Glomerular visceral epithelial cell (primary cell): ENCODE measurements around the gene ABCA1.
A peak's percentile ranks its signal among the peaks of the same experiment; 100 is the strongest.
"Not testable (repeated sequence)": the region's sequence is repeated elsewhere in the genome, so short reads cannot be mapped to it uniquely, and the experiment has no call there.

Experiments
- DNase-seq: peaks from one replicate; pipeline ENCODE4 v3.0.0-alpha.2; 2016; ENCODE audit errors: extremely low spot score

The ABCA1 gene

DNA sequence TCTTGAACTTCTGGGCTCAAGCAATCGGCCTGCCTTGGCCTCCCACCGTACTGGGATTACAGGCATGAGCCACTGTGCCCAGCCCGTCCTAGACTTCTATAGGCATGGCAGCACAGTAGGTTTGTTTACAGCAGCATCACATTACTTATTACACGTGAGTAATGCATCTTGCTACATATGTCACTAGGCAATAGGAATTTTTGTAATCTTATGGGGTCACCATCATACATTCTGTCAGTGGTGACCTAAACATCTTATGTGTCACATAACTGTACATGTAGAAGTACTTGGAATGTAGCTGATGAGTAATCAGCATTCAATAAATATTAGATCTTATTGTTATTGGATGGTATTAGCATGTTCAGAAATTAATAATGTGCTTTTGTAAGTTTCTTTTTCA lies 22.9 kb upstream of the ABCA1 start:
- no peak for DNase-seq

DNA sequence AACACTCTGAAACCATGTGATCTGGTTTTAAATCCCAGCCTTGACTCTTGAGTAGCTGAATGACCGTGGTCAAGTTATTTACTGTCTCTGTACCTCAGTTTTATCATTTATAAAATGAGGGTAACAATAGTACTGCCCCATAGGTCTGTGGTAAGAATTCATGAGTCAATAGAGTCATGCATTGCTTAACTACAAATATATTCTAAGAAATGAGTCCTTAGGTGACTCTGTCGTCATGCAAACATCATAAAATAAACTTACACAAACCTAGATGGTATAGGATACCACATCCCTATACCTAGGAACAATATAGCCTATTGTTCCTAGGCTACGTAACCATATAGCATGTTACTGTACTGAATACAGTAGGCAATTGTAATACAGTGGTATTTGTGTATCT lies 20.3 kb upstream of the ABCA1 start:
- no peak for DNase-seq

DNA sequence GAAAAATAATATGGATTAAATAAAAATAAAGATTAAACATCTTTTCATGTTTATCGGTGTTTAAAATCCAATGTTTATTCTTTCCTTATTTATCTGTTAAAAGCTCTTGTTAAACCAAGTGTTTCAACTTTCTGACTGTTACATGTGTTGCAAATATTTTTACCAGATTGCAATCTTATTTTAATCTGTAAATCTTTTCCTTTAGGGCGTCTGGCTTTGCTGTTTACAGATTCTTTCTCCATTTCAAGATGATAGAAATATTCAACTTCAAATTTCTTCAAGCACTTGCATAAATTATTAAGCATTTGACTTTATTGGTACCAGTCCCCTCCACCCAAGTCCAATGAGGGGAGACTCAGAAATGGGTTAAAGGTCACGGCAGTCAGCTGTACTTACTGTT lies 16.9 kb upstream of the ABCA1 start:
- no peak for DNase-seq

DNA sequence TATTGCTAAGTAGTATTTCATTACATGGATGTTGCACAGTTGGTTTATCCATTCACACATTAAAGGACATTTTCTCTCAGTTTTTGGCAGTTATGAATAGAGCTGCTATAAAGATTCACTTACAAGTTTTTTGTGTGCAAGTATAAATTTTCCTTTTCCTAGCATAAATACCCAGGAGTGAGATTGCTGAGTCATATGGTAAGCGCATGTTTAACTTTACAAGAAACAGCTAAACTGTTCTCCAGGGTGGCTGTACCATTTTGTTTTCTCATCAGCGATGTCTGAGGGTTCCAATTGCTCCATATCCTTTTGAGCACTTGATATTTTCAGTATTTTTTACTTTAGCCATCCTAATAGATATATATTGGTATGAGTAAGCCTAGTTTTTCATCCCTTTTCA lies 16.4 kb upstream of the ABCA1 start:
- no peak for DNase-seq

DNA sequence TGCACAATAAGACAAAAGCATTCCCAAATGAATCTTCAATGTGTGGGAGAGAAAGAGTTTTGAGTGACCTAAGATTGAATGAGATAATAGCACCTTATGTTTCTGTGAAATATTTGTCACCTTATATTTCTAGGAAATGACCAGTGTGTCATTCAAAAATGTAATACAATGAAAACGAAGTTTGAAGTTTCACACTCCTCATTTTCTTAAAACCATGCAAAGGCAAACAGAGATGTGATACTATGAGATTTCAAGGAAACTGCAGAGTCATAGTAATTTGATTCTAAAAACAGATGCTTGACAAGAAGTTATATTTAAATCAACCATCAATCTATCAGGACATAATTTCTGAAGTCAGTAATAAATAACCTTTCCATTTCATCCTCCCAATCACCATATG lies 13.6 kb upstream of the ABCA1 start:
- DNase-seq: no peak

DNA sequence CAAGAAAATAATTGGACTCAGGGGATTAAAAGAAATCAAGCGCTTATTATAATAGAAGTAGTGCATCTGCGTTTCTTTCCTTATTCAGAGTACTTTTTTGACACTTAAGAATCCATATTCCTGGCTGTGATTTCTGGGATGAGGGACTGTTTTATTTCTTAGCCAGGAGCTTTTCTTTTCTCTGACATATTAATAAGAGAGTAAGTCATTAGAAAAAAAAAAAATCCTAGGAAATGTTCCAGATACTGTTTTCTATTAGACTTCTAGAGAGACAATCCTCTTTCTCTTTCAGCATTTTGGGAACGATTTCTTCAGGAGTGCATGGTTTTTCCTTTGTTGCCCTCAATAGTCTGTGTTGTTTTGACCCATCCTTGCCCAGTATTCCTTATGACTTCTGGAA lies 8.3 kb upstream of the ABCA1 start:
- no peak for DNase-seq

DNA sequence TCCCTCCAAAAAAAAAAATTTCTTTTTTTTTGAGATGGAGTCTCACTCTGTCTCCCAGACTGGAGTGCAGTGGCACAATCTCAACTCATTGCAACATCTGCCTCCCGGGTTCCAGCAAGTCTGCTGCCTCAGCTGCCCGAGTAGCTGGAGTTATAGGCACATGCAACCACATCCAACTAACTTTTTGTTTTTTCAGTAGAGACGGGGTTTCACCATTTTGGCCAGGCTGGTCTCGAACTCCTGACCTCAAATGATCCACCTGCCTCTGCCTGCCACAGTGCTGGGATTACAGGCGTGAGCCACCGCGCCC lies 7.5 kb upstream of the ABCA1 start:
- DNase-seq: not testable (repeated sequence)

DNA sequence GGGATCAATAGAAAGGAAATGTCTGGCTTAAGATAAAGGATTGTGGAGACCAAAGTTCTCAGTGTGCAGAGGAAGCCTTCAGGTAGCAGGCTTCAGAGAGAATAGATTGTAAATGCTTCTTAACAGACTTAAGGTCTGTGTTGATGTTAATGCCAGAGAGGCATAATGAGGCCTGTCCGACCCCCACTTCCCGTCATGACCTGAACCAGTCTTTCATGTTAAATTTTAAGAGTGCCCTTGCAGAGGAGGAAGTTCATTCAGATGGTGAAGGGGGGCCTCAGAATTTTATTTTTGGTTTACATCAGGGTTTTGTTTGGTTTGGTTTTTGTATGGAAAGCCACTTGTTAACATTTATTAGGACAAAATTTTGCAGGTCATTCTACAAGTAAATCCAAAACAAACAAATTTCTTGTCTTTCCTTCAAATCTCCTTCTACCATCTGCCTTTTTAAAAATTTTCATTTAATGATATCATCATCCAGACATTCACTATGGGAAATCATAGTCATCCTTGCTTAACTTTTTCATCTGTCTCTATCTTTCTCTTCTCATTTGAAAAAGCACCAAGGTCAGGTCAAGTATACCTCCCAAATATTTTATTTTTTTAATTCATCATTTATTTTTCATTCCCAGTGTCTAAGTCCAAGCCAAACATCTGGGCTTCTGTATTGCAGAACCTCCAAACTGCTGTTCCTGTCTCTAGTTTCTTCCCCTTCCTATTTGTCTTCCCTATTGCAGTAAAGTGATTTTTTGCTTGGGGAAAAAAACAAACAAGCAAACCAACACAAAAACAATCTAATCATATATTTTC lies 6.9 kb upstream of the ABCA1 start:
- DNase-seq: no peak

DNA sequence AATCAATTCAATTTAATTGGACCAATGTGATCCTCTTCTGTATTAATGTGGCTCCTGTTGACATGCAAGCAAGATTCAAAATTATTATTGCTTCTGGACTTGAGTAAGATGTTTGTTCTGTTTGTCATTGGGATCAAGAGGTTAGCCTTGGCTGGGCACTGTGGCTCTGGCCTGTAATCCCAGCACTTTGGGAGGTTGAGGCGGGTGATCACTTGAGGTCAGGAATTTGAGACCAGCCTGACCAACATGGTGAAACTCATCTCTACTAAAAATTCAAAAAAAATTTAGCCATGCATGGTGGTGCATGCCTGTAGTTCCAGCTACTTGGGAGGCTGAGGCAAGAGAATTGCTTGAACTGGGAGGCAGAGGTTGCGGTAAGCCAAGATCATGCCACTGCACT lies 5.1 kb upstream of the ABCA1 start:
- not testable (repeated sequence) for DNase-seq

DNA sequence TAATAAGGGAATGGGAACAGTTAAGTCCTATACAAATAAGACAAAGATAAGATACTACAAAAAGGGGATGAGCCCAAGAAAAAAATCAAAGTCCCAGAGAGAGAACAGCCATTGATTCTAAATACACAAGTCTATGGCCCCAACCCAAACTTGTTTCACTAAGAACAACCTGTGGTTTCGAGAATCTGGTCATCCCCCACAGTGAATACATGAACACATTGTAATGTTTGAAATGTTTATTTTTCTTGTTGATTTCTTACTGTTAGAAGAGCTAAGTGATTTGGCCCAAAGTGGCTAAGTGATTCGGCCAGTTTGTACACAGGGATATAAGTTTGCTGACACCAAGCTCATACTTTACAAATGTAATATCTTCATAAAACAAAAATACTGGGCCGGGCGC lies 3.3 kb upstream of the ABCA1 start:
- no peak for DNase-seq

DNA sequence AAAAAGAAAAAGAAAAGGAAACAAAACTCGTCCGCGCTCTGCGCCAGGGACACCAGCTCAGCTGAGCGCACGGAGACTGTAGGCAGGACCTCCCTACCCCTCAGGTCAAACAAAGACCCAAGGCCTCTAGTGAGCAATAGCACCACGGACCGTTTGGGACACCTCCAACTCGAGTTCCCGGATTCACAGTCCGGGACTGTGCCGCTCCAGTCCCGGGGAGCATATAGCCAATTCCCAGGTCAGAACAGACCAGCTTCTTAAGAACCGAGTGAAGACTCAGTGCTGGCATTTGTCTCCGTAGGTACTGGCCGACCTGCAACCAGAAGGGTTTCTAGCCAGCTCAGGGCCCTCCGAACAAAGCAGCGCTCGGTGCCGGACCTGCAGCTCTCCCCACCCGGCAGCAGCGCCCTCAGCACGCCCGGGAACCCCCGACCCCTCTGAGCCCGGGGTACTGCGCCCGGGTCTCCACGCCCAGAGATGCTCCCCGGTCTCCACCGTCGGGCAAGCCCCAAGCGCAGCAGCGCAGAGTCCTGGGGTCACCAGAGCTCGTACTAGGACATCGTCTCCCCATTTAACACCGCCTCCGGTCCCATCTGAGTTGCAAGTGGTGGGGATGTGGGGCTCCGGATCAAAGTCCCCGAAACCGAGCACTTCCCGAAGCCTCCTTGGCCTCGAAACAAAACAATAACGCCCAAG lies 591 bp downstream of the ABCA1 start:
- DNase-seq: peak; percentile 56

DNA sequence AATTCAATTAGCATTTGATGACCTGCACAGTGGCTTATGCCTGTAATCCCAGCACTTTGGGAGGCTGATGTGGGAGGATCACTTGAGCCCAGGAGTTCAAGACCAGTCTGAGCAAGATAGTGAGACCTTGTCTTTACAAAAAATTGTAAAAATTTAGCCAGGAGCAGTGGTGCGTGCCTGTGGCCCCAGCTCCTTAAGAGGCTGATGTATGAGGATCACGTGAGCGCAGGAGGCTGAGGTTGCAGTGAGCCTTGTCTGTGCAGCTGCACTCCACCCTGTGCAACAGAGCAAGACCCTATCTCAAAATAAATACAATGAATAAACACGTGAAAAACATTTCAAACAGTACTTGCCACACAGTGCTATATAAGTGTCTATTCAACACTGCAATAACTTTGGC lies 4.2 kb downstream of the ABCA1 start:
- DNase-seq: no peak

DNA sequence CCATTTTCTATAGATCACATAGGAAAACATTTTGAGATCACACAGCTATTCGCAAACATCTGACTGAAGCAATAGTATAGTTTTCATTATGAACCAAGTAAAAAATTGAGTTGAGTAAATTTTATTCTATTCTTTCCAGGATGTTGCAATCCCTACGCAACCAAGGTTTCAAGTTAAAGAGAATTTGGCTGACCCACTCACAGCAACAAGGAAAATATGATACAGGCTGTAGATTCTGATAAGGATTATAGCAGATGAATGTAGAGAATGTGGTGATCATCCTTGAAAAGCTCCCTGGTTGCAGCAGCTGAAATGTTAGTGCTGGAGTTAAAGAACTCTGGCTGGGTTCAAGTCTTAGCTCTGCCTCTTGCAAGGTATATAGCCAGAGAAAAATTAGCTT lies 4.7 kb downstream of the ABCA1 start:
- DNase-seq: no peak

DNA sequence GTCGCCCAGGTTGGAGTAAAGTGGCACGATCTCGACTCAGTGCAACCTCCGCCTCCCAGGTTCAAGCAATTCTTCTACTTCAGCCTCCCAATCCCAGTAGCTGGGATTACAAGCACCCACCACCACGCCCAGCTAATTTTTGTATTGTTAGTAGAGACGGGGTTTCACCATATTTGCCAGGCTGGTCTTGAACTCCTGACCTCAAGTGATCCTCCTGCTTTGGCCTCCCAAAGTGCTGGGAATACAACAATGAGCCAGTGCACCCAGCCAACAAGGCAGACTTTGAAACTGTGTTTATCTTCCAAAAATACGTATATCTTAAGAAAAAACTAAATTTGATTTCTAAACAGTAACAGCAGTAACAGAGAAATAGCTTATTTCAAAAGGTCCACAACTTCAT lies 5.2 kb downstream of the ABCA1 start:
- not testable (repeated sequence) for DNase-seq

DNA sequence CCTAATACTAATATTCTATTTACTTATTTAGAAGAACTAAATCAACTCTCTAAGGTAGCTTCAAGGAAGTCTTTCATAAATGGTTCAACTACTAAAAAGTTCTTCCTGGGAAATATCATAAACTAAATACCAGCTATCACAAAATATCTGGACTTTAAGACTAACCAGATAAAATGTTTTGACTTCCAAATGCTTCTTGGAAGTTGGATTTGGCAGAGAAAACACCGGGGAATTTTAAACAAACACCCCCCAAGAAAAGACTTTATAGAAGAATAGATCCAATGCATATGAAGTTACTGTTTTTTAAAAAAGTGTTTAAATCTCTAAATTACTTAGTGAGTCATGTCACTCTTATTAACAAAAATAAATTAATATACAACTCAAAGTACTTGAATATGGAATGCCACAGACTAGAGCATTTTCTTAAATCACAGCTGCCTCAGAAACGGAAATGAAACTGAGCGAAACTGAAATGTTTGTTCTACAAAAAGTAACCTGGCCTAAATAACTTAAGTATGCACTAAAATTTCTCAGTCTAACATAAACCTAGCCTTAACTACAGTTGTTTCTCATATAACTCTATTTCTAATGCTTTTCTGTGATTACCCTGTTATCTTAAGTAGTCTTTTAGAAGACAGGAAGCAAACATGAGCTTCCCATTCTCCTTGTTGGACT lies 6.8 kb downstream of the ABCA1 start:
- no peak for DNase-seq

DNA sequence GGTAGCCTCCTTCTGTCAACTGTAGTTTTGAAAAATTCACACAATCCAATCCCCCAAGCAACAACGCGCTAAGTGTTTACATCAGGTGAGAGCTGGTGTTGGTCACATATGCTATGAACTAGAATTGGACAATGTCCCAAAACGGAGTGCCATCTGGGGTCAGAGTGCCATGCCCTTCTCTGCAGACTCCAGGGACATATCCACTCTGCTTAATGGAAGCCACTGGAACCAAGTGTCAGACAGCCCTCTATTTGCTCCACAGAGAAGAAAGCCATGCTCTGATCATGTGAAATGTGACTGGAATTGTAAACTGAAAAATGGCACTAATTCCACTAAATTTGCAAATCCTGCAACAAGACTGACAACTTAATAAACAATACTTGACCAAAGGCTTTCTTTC lies 12.2 kb downstream of the ABCA1 start:
- DNase-seq: no peak

DNA sequence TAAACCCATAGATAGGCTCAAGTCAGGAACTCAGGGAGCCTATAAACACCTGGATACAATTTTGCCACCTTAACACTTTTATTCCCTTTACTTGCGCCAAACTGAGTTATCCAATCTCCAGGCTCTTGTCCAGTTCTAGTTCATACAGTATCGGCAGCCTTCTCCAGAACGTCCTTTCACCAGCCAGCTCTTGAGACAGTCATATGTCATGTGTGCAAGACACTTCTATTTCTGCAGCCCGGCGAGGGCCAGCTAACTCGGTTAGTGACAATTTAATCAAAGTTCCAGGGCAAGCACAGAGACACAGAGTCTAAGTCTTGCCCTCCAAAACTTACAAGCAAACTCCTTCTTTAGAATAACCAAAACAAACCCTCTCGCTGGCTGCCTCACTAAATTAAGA lies 12.9 kb downstream of the ABCA1 start:
- no peak for DNase-seq

DNA sequence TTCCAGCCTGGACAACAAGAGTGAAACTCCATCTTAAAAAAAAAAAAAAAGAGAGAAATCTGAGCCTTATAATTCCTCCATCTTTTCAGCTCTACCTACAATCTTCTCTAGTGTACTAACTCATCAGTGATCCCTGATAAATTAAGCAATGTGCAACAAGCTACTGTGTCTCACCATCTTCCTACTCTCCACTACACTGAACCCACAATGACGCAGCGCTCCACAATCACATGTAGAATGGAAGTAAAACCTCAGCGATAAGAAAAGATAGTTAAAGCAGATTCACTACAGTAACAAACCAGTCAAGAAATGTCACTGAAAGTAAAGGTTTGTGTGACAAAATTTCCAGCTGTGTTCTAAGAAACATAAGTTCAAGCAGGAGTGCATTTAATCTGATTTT lies 13.5 kb downstream of the ABCA1 start:
- no peak for DNase-seq

DNA sequence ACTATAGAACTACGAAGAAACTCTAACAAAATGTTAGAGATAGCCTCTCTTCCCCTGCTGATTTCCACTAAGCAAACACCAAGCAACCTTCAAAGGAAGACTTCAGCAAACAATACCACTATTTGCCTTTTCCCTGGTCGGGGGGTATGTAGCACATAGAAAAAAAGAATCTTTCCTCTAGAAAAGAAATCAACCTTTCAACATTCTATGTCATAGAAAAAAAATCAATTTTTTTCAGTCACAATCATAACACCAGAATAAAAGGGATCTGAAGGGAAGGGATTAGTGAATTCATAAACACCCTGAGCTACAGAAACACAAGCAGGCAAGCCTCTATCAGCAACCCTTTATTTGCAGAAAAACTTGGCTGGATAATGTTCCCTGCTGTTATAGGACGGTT lies 15.3 kb downstream of the ABCA1 start:
- DNase-seq: no peak

DNA sequence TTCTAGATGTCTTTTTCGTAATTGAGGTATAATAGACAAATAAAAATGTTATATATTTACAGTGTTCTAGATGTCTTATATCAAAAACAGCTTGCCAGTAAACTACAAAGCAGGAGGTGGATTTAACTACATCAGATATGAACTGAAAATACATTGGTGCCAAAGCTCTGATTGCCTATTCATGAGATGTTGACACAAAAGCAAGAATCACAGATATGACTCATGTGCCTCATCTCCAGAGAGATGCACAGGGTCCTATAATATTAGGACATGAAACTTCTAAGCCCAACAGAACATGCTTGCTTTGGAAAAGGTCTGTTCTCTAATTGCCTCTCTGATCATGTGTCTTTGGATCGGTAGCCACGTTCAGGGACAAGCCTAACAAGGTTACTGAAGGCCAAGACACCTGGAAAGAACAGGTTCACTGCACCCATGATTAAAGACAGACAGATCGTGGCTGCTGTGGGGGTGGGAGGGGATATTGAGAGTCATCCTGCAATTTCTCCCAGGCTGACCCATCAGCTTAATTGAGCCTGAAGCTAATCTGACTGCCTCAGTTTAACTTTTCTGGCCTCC lies 16.8 kb downstream of the ABCA1 start:
- DNase-seq: no peak

DNA sequence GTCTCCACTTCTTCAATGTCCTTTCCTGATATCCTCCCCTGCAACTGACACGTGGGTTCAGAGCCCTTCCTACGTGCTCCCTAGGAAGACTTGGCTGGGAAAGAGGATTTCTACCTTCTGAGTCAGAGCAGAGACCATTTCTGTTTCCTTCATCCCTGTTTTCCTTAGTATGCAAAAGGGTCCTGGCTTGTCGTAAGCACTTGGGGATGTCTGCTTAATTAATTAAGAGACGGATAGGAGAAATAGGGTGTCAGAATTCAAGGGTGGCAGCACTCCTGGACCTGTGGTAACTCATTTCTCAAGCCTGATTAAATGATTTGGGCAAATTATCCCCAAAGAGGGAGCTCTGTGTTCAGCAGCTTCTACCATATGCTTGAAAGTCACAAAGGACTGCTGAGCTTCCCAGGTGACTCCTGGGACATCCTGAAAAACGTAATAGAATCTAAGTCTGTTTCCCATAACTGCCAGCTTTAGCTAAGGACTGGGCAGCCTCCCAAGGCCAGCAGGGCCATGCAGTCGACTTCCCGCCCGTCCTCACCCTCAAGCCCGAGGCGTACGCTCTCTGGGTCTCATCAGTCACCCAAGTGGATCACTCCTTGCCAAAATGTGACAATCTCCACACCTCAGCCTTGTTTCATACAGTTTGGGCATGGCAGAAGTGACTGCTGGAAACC lies 20.5 kb downstream of the ABCA1 start:
- peak; percentile 54 for DNase-seq
